HepG2 (cell line): ENCODE results near the gene UMPS. TPM values are rescaled to one million over a fixed set of nuclear protein-coding genes. Genes with fewer than 3 reads are reported as not detected.

Experiments
- ARNTL ChIP-seq: sonication (generic); formaldehyde crosslinking; IDR thresholded peaks from 2 replicates; pipeline ENCODE4 v1.4.0; 2020; ENCODE audit warnings: mild to moderate bottlenecking, missing genetic modification reagents
- BRCA1 ChIP-seq: sonication (generic); formaldehyde crosslinking; IDR thresholded peaks from 2 replicates; pipeline ENCODE4 v1.4.0; 2020; ENCODE audit warnings: missing genetic modification reagents
- HCFC1 ChIP-seq: fragments of 150-350 bp; IDR thresholded peaks from 2 replicates; pipeline ENCODE4 v1.6.1; 2014; ENCODE audit warnings: low read depth, low read length
- MATR3 ChIP-seq: sonication (generic); formaldehyde crosslinking; IDR thresholded peaks from 2 replicates; pipeline ENCODE4 v1.4.0; 2020; ENCODE audit warnings: missing genetic modification reagents
- MAZ ChIP-seq, 2 experiments: sonication (generic) in 1 of 2; formaldehyde crosslinking in 1 of 2; IDR thresholded peaks; 2 replicates each; pipeline versions ENCODE4 v1.5.0 to v1.6.1; 2012 to 2020; ENCODE audit warnings: low read depth in 2 of 2, mild to moderate bottlenecking in 2 of 2, borderline replicate concordance in 1 of 2, improper control_type of control experiment in 1 of 2, low read length in 1 of 2, missing genetic modification reagents in 1 of 2, moderate library complexity in 1 of 2
- MYC ChIP-seq: sonication (generic); formaldehyde crosslinking; IDR thresholded peaks from 2 replicates; pipeline ENCODE4 v1.9.0; 2021; ENCODE audit warnings: missing genetic modification reagents, borderline replicate concordance
- NCOA5 ChIP-seq: sonication (generic); formaldehyde crosslinking; IDR thresholded peaks from 2 replicates; pipeline ENCODE4 v1.4.0; 2020; ENCODE audit warnings: missing genetic modification reagents
- XBP1 ChIP-seq: sonication (generic); formaldehyde crosslinking; IDR thresholded peaks from 2 replicates; pipeline ENCODE4 v1.5.0; 2020; ENCODE audit warnings: missing genetic modification reagents
- YEATS4 ChIP-seq: sonication (generic); formaldehyde crosslinking; IDR thresholded peaks from 2 replicates; pipeline ENCODE4 v1.4.0; 2020; ENCODE audit warnings: missing genetic modification reagents, borderline replicate concordance
- ZBED4 ChIP-seq: sonication (generic); formaldehyde crosslinking; IDR thresholded peaks from 2 replicates; pipeline ENCODE4 v1.4.0; 2020; ENCODE audit warnings: missing genetic modification reagents, borderline replicate concordance
- ZFP1 ChIP-seq: IDR thresholded peaks from 2 replicates; pipeline ENCODE4 v1.6.1; 2016
- ZFP90 ChIP-seq: sonication (generic); formaldehyde crosslinking; IDR thresholded peaks from 2 replicates; pipeline ENCODE4 v1.8.0; 2022; ENCODE audit warnings: missing genetic modification reagents, mild to moderate bottlenecking, inconsistent platforms, borderline replicate concordance
- ZNF296 ChIP-seq: sonication (generic); formaldehyde crosslinking; conservative IDR thresholded peaks from 2 replicates; pipeline ENCODE4 v1.5.0; 2020; ENCODE audit warnings: mild to moderate bottlenecking, missing genetic modification reagents
- ZSCAN20 ChIP-seq: sonication (generic); formaldehyde crosslinking; IDR thresholded peaks from 2 replicates; pipeline ENCODE4 v1.4.0; 2020; ENCODE audit warnings: missing genetic modification reagents, mild to moderate bottlenecking, borderline replicate concordance
- polyA plus RNA-seq, 8 experiments: library from polyadenylated mRNA; depleted of rRNA in 3 of 8; stranded (reverse) in 7 of 8; unstranded in 1 of 8; fragments of >200 nt; fragmentation: Illumina TruSeq in 4 of 8; extraction: Trizol in 4 of 8; gene quantifications; 2 replicates each; pipeline versions ENCODE4 v1.2.1 to v1.2.3, GENCODE V29; 2011 to 2016; ENCODE audit warnings: low read depth in 4 of 8, missing spikeins in 1 of 8, mixed read lengths in 1 of 8; ENCODE audit not compliant: insufficient read depth in 1 of 8
- total RNA-seq, 5 experiments: library from RNA; depleted of rRNA; stranded (reverse); fragments of >200 nt; fragmentation: Illumina TruSeq; extraction: Trizol; gene quantifications; 2 replicates each; pipeline ENCODE4 v1.2.3, GENCODE V29; 2016; ENCODE audit warnings: low read depth in 1 of 5
- TF ChIP-seq, protein P1 (sequence below): sonication (generic); formaldehyde crosslinking; conservative IDR thresholded peaks from 2 replicates; pipeline ENCODE4 v1.4.0; 2020; ENCODE audit warnings: mild to moderate bottlenecking, missing genetic modification reagents, moderate library complexity
- TF ChIP-seq, protein P2 (sequence below): sonication (generic); formaldehyde crosslinking; IDR thresholded peaks from 2 replicates; pipeline ENCODE4 v1.4.0; 2020; ENCODE audit warnings: mild to moderate bottlenecking, missing genetic modification reagents
- TF ChIP-seq, protein P3 (sequence below): sonication (generic); formaldehyde crosslinking; IDR thresholded peaks from 2 replicates; pipeline ENCODE4 v1.9.0; 2021; ENCODE audit warnings: missing genetic modification reagents, borderline replicate concordance
- TF ChIP-seq, protein P4 (sequence below): sonication (generic); formaldehyde crosslinking; IDR thresholded peaks from 2 replicates; pipeline ENCODE4 v1.8.0; 2022; ENCODE audit warnings: missing genetic modification reagents, mild to moderate bottlenecking, inconsistent platforms, borderline replicate concordance

UMPS gene
- total and polyA plus RNA-seq, 2 of the 13 experiments (the other 11 are each of a cell fraction or from before 2014, with no cell fraction given), result 52.7 to 74.2 TPM

DNA sequence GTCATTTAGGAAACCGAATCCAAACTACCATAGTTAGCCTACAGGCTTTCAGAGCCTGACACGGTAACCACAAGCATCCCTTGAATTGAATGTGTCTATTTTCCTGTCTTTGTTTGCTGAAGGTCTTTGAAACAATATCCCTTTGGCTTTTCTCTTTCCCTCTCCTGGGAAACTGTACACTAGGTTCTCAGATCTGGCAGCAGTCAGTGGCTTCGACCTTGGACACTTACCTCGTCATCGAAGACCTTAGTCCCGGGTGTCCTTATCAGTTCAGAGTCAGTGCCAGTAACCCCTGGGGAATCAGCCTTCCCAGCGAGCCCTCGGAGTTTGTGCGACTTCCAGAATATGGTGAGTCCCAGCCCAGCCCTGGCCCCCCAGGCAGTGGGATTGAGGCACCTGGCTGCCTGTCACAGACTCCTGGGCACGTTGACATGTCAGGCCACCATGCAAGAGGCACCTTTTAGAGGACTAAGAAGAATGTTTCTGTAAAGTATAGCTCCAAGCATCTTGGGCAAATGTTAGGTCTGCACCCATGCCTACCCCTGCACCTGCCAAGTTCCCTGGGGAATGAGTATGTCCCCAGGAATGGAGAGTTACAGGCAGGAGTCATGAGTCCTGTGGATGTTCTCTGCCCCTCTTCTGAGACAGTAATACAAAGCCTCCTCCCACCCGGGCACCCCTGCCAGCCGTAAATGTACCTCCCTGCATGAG is 30.4 kb upstream of the UMPS start (continued):
- TF ChIP-seq, protein P1, sequence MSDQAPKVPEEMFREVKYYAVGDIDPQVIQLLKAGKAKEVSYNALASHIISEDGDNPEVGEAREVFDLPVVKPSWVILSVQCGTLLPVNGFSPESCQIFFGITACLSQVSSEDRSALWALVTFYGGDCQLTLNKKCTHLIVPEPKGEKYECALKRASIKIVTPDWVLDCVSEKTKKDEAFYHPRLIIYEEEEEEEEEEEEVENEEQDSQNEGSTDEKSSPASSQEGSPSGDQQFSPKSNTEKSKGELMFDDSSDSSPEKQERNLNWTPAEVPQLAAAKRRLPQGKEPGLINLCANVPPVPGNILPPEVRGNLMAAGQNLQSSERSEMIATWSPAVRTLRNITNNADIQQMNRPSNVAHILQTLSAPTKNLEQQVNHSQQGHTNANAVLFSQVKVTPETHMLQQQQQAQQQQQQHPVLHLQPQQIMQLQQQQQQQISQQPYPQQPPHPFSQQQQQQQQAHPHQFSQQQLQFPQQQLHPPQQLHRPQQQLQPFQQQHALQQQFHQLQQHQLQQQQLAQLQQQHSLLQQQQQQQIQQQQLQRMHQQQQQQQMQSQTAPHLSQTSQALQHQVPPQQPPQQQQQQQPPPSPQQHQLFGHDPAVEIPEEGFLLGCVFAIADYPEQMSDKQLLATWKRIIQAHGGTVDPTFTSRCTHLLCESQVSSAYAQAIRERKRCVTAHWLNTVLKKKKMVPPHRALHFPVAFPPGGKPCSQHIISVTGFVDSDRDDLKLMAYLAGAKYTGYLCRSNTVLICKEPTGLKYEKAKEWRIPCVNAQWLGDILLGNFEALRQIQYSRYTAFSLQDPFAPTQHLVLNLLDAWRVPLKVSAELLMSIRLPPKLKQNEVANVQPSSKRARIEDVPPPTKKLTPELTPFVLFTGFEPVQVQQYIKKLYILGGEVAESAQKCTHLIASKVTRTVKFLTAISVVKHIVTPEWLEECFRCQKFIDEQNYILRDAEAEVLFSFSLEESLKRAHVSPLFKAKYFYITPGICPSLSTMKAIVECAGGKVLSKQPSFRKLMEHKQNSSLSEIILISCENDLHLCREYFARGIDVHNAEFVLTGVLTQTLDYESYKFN (CRISPR knock-in tag), result peak; percentile 87
- no peak for TF ChIP-seq MATR3 (CRISPR knock-in tag)
- TF ChIP-seq ARNTL (CRISPR knock-in tag), result peak; percentile 65
- TF ChIP-seq ZBED4 (CRISPR knock-in tag), result no peak
- 0 out of 2 replicates have a peak, but pooled peaks have one; percentile 31 for TF ChIP-seq ZFP1 (CRISPR knock-in tag)
- no peak for TF ChIP-seq ZNF296 (CRISPR knock-in tag)
- TF ChIP-seq HCFC1, result no peak
- no peak for TF ChIP-seq MAZ (IDR thresholded peaks at IDR 0.05; ENCODE audit: borderline replicate concordance, low read depth, low read length)
- TF ChIP-seq MAZ (CRISPR knock-in tag; IDR thresholded peaks at IDR 0.05; ENCODE audit: low read depth), result no peak; the same call in 1 of the 2 replicates
- no peak for TF ChIP-seq ZSCAN20 (CRISPR knock-in tag)
- peak; percentile 43; the same call in 1 of the 2 replicates for TF ChIP-seq YEATS4 (CRISPR knock-in tag)
- 0 out of 2 replicates have a peak, but pooled peaks have one; percentile 77 for TF ChIP-seq BRCA1 (CRISPR knock-in tag)
- no peak; the same call in 1 of the 2 replicates for TF ChIP-seq MYC (CRISPR knock-in tag)
- TF ChIP-seq, protein P2, sequence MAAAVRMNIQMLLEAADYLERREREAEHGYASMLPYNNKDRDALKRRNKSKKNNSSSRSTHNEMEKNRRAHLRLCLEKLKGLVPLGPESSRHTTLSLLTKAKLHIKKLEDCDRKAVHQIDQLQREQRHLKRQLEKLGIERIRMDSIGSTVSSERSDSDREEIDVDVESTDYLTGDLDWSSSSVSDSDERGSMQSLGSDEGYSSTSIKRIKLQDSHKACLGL (CRISPR knock-in tag), result no peak; the same call in 1 of the 2 replicates
- TF ChIP-seq XBP1 (CRISPR knock-in tag), result no peak
- TF ChIP-seq, protein P3, sequence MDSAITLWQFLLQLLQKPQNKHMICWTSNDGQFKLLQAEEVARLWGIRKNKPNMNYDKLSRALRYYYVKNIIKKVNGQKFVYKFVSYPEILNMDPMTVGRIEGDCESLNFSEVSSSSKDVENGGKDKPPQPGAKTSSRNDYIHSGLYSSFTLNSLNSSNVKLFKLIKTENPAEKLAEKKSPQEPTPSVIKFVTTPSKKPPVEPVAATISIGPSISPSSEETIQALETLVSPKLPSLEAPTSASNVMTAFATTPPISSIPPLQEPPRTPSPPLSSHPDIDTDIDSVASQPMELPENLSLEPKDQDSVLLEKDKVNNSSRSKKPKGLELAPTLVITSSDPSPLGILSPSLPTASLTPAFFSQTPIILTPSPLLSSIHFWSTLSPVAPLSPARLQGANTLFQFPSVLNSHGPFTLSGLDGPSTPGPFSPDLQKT (CRISPR knock-in tag), result no peak
- TF ChIP-seq, protein P4, sequence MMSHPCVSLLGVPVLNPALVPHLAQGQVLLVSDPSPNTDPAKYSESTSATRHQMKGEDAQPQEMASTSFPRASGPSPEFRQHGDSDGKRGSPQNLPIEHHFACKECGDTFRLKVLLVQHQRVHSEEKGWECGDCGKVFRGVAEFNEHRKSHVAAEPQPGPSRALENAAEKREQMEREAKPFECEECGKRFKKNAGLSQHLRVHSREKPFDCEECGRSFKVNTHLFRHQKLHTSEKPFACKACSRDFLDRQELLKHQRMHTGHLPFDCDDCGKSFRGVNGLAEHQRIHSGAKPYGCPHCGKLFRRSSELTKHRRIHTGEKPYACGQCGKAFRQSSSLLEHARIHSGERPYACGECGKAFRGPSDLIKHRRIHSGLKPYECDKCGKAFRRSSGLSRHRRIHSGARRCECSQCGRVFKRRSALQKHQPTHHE (CRISPR knock-in tag), result no peak
- no peak for TF ChIP-seq NCOA5 (CRISPR knock-in tag)
- 0 out of 2 replicates have a peak, but pooled peaks have one; percentile 72 for TF ChIP-seq ZFP90 (CRISPR knock-in tag)
